HG03520 (cell line): ENCODE measurements around the gene FLOT2.
"Not testable (repeated sequence)": the region's sequence is repeated elsewhere in the genome, so short reads cannot be mapped to it uniquely, and the experiment has no call there.

ENCODE experiments used
- ATAC-seq: cut with Tn5 transposase; IDR thresholded peaks from one replicate; pipeline ENCODE4 v1.9.1; 2021; ENCODE audit warnings: mild to moderate bottlenecking, moderate library complexity; ENCODE audit not compliant: unreplicated experiment

Gene FLOT2

DNA sequence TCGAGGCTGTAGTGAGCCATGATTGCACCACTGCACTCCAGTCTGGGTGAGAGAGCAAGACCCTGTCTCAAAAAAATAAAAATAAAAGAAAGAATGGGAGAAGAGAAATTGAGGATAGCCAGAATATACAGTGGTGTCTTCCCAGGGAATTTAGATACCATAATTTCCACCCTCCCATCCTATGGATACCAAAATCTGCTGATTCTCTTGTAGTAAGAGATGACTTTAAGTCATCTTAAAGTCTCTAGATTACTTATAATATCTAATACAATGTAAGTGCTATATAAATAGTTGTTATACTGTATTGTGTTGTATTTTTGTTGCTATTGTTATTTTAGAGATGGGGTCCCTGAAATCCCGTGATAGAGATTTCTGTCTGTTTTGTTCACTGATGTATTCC lies 44.2 kb downstream of the FLOT2 start:
- ATAC-seq = no peak

DNA sequence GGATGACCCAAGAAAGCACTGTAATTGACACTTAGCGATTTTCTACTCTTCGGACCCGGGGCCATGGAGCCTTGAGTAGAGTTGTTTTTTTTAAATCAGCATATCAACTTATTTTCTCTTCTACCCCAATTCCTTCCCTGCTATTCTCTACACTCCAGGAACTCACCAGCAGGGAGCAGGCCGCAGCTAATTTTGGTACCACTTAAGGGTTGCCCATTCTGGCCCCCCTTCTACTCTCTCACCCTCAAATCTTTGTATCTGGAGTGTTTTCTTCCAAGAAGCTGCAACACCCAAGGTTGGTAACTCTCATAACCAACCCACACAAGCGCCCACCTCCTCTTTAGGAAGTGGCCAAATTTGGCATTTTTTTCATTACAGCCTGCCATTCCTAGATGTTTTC lies 48.3 kb downstream of the FLOT2 start:
- no peak for ATAC-seq

DNA sequence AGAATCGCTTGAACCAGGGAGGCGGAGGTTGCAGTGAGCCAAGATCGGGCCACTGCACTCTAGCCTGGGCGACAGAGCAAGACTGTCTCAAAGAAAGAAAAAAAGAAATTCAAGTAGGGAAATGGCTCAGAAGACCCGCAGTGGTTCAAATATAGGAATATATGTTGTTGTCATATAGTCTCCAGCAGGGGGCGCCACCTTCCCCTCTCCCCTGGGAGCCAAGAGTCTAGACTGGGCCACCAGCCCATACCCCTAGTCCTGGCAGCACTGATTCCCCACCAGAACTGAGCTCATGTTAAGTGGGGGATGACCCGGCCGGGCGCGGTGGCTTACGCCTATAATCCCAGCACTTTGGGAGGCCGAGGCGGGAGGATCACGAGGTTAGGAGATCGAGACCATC lies 48.9 kb downstream of the FLOT2 start:
- ATAC-seq = not testable (repeated sequence)

DNA sequence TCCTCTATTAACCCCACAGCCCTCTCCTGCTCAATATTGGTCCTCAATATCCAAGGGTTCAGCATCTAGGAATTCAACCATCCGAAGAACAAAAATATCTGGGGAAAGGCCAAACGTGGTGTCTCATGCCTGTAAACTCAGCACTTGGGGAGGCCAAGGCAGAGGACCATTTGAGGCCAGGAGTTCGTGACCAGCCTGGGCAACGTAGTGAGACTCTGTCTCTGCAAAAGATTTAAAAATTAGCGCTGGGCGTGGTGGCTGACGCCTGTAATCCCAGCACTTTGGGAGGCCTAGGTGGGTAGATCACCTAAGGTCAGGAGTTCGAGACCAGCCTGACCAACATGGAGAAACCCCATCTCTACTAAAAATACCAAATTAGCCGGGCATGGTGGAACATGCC lies 50.8 kb downstream of the FLOT2 start:
- ATAC-seq = not testable (repeated sequence)

DNA sequence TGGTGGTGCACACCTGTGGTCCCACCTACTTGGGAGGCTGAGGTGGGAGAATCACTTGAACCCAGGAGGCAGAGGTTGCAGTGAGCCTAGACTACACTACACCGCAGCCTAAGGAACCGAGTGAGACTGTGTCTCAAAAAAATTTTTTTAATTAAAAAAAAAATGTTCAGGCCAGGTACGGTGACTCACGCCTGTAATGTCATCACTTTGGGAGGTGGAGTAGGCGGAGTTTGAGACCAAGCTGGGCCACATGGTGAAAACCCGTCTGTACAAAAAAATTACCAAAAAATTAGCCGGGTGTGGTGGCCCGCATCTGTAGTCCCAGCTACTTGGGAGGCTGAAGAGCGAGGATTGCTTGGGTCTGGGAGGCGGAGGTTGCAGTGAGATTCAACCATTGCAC lies 51.3 kb downstream of the FLOT2 start:
- ATAC-seq = no peak

DNA sequence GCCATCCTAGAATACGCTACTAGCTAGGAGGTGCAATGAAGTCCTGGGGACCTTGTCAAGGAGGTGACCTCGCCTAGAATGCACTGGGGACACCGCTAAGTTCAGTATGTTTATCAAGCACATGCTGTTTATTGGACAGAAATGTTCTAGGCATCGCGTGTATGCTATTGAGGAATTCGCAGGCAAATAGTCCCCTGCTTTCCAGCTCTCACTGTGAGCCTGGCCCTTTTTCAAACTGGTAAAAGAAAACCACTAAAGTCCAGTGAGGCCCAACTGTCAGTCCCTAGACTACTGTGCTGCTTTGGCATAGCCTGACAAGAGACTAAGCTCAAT lies 53.8 kb downstream of the FLOT2 start:
- no peak for ATAC-seq

DNA sequence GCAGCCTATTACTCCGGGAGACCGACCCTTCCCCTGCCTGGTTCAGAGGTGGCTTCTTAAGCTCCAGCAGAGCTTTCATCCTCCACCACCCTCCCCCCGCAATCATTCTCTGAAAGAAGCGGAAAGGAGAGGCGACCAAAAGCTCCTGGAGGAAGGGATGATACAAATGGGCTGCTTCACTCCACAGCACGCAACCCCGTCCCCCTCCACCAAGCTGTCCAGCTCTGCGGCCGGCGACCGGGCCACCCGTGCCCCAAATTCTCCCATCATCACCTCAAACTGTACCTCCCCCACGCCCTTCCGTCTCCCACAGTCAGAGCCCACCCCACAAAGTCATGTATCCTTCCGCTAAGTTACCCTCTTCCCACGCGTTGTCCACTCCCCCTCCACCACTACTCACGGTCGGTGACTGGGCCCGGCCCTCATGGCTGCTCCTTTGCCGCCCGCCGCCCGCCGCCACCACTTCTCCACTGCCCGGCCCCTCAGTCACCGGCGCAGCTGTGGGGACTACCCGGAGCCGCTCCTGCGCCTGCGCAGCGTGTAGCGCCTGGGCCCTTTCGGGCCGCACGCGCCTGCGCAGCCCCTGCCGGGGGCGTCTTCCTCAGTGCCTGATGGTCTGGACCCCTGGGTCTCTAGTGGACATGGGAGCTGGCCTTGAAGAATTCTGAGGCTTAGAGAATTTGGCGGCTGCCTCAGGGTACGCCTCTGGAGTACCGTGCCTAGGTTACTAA lies 55.1 kb downstream of the FLOT2 start, which contains the start of gene FAM222B:
Gene FAM222B, minus strand, starts transcription at position 509 of the 731 bp plus-strand sequence. CDS start 76,123 bp downstream, outside the sequence.
- peak; percentile 76 for ATAC-seq

DNA sequence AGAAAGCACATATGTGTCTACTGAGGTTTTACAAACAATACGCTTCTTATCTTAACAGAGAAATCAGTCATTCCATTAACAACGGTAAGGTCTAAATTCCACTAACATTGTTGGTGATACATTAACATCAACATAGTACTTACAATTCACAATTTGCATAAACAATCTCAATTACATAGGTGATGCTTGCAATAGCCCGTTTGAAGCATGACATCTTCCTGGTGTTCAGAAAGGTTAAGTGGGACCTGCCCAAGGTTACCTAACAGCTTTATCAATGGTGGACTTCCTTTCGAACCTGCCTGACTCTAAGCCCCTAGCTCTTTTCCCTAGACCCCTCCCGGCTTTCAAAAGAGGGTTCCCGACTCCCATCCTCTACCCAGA lies 55.6 kb downstream of the FLOT2 start:
- ATAC-seq = no peak

DNA sequence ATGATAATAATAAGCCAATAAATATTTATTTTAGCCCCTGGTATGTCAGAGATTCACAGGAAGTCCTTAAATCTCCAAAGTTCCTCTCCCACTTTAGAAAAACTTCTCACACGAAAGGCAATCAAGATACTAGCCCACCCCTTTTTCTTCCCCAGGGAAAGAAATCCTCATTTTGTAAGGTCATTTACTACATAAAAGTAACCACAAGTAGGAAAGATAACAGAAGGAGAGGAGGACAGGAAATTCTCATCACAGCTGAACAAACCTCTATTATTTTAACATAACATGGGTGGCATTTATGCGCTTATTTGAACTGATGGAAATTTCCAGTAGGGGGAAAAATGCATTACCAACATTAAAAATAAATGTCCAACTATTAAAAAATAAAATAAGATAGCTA lies 58.3 kb downstream of the FLOT2 start:
- ATAC-seq = no peak

DNA sequence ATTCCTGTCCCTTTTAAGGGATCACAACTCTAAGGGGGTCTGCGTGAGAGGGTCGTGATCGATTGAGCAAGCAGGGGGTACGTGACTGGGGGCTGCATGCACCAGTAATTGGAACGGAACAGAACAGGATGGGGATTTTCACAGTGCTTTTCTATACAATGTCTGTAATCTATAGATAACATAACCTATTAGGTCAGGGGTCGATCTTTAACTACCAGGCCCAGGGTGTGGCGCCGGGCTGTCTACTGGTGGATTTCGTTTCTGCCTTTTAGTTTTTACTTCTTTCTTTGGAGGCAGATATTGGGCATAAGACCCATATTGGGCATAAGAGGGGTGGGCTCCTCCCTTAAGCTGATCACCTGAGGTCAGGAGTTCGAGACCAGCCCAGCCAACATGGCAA lies 61.0 kb downstream of the FLOT2 start:
- not testable (repeated sequence) for ATAC-seq

DNA sequence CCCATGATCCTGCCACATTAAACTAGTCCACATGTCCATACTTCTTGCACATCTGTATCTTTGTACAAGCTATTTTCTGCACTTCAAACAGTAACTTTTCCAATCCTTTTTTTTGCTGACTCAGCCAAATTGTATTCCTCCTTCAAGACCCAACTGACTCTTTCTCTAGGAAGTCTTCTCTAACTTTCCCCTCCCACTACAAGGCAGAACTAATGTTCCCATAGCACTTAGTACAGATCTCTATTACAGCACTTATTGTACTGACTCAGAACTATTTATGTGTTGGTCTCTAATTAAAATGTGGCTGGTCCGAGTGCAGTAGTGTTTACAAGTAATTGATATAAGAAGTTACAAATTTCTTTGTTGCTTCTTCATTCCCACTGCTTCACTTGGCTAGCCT lies 63.1 kb downstream of the FLOT2 start:
- ATAC-seq = no peak
